Measurements from ENCODE around the gene CLDN5. TPM values are rescaled to one million over a fixed set of nuclear protein-coding genes. Genes with fewer than 3 reads are reported as not detected.

CLDN5 gene, protein sequence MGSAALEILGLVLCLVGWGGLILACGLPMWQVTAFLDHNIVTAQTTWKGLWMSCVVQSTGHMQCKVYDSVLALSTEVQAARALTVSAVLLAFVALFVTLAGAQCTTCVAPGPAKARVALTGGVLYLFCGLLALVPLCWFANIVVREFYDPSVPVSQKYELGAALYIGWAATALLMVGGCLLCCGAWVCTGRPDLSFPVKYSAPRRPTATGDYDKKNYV
- total RNA-seq = 1.6 and 1.7 TPM in 2 replicates

DNA sequence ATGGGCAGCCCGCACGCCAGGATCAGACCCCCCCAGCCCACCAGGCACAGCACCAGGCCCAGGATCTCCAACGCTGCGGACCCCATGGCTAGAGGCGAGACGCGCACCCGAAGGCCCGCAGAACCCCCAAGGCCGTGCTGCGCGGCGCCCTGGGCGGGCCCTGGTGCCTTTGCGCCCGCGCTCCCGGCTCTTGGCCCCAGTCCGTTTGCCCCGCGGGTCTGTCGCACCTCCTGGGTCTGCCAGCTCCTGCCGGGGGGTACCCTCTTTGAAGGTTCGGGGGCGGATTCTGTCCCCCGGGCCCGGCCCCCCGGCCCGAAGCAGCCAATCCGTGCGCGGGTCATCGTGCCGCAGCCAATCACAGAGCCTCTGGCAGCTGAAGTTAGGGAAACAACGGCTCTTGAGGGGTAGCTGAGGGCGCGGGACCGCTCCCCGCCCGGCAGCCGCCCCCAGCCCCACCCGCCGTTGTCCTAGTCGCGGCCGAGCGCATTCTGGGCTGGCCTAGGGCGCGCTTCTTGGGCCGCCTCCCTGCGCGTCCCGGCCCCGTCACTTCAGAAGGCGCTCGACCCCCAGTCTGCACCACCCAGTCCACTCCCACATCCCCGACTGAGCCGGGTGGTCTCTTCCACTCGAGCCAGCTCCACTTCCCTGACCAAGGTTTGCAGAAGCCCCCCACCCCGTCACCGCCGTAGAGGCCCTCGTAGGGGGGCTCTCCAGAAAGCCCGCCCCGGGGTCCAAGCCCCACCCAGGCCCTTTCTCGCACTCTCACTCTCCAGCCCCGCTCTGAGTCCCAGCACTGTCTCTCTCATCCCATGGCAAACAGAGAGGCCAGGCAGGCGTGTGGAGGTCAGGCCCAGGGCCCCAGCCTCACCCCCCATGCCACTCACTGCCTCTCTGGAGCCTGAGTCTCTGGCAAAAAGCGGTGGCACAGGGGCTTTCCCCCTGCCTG is at the start of gene CLDN5:
TSS of gene CLDN5 (minus strand) at position 241 of the 946 bp plus-strand sequence. CDS start at position 86, 155 bp downstream.
- H3K4me3 ChIP-seq (ENCODE audit: low read depth, low read length) = peak within 1 kb of the TSS; percentile 10
- TF ChIP-seq, protein P1, sequence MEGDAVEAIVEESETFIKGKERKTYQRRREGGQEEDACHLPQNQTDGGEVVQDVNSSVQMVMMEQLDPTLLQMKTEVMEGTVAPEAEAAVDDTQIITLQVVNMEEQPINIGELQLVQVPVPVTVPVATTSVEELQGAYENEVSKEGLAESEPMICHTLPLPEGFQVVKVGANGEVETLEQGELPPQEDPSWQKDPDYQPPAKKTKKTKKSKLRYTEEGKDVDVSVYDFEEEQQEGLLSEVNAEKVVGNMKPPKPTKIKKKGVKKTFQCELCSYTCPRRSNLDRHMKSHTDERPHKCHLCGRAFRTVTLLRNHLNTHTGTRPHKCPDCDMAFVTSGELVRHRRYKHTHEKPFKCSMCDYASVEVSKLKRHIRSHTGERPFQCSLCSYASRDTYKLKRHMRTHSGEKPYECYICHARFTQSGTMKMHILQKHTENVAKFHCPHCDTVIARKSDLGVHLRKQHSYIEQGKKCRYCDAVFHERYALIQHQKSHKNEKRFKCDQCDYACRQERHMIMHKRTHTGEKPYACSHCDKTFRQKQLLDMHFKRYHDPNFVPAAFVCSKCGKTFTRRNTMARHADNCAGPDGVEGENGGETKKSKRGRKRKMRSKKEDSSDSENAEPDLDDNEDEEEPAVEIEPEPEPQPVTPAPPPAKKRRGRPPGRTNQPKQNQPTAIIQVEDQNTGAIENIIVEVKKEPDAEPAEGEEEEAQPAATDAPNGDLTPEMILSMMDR (IDR thresholded peaks at IDR 0.05; ENCODE audit: insufficient read depth, low read length, poor library complexity, severe bottlenecking) = no peak
- H3K36me3 ChIP-seq (ENCODE audit: control insufficient read depth, insufficient read depth, low read length) = no peaks in the 10 kb centered on the region
- no peak for DNase-seq (ENCODE audit: low read depth)
- peaks cover 42% of the 10 kb centered on the region for H3K27me3 ChIP-seq (ENCODE audit: control insufficient read depth, insufficient read depth, low read length)

DNA sequence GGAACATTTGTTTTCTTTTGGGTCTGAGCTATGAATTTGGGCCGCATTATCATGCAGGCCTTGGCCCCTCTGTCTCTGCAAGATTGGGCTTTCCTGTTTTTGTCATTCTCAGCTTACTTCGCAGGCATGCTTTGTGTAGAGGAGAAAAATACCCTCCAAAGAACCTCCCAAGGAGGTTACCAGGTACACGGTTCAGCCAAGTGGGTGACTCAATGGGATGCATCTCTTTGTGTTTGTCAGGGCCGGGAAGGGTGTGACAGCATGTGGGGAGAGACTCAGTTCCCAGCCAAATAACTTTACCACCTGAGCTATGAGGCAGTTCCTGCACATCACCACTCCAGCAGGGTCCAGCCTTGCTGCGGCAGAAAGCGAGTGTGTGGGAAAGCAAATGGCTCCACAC is 47.8 kb upstream of the CLDN5 start:
- TF ChIP-seq, protein P1 (IDR thresholded peaks at IDR 0.05; ENCODE audit: insufficient read depth, low read length, poor library complexity, severe bottlenecking) = no peak
- Histone ChIP-seq H3K27me3 (ENCODE audit: control insufficient read depth, insufficient read depth, low read length) (no peaks in the 10 kb centered on the region), H3K36me3 (ENCODE audit: control insufficient read depth, insufficient read depth, low read length) (no peaks in the 10 kb centered on the region), H3K4me3 (ENCODE audit: low read depth, low read length) (no peak overlapping the region)
- DNase-seq (ENCODE audit: low read depth) = no peak

DNA sequence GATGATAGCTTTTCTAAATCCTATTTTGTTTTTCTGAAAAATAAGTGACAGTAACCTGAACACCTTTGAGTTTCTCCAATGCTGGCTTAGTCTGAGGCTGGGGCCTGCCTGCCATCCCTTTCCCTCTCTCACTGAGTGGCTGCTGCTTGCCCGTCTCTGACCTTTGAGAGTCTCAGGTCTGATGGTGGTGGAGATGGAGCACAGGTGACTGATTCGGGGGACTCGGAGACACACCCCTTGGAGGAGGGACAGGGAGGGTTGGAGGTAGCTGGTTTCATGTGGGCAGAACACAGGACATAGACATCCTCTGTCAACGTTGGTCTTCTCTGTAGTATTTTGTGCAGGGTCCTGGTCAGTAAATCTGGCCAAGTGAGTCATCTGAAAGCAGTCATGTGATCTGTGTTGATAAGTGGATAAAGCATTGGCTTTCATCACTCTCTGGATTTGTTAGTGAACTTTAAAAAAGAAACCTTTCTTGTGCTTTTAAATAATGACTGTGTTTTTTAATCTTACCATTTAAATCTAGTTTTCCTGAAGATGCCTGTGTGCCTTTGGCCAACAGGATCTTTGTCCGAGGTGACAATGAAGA is 47.1 kb upstream of the CLDN5 start:
- DNase-seq (ENCODE audit: low read depth) = no peak
- TF ChIP-seq, protein P1 (IDR thresholded peaks at IDR 0.05; ENCODE audit: insufficient read depth, low read length, poor library complexity, severe bottlenecking) = no peak

DNA sequence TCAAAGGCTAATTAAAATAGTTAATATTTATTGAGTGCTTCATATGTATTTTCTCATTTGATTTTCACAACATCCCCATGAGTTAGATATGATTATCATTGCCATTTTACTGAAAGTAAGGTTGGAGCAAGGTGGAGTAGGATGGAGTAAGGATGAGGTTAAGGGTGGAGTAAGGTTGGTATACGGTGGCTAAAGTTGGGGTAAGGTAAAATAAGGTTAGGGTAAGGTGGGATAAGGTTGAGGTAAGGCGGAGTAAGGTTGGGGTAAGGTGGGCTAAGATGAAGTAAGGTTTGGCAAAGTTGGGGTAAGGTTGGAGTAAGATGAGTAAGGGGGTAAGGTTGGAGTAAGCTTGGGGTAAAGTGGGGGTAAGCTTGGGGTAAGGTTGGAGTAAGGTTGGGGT is 45.8 kb upstream of the CLDN5 start:
- Histone ChIP-seq H3K36me3 (ENCODE audit: control insufficient read depth, insufficient read depth, low read length) (no peaks in the 10 kb centered on the region), H3K27me3 (ENCODE audit: control insufficient read depth, insufficient read depth, low read length) (no peaks in the 10 kb centered on the region), H3K4me3 (ENCODE audit: low read depth, low read length) (no peak overlapping the region)
- no peak for DNase-seq (ENCODE audit: low read depth)
- TF ChIP-seq, protein P1 (IDR thresholded peaks at IDR 0.05; ENCODE audit: insufficient read depth, low read length, poor library complexity, severe bottlenecking) = no peak

More for the DNA sequence above, 47.1 kb upstream of the CLDN5 start:
- Histone ChIP-seq H3K4me3 (ENCODE audit: low read depth, low read length) (no peak overlapping the region), H3K27me3 (ENCODE audit: control insufficient read depth, insufficient read depth, low read length) (no peaks in the 10 kb centered on the region), H3K36me3 (ENCODE audit: control insufficient read depth, insufficient read depth, low read length) (no peaks in the 10 kb centered on the region)

DNA sequence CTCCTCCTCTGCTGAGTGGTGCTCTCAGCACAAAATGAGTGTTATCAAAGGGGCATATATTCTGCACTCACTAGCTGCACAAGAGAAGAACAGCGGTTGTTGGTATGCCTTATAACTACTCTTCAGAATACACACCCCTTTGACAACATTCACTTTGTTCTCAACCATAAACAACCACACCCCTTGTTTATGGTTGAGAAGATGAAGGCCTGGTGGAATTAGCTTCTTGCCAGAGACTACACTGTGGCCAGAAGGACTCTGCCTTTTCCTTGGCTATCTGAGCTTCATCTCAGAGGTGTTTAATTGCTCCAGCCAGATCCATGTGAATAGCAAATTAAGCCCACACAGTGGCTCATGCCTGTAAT is 45.0 kb upstream of the CLDN5 start:
- DNase-seq (ENCODE audit: low read depth) = no peak
- no peak overlapping the region for H3K4me3 ChIP-seq (ENCODE audit: low read depth, low read length)
- no peaks in the 10 kb centered on the region for H3K36me3 ChIP-seq (ENCODE audit: control insufficient read depth, insufficient read depth, low read length)
- TF ChIP-seq, protein P1 (IDR thresholded peaks at IDR 0.05; ENCODE audit: insufficient read depth, low read length, poor library complexity, severe bottlenecking) = no peak
- no peaks in the 10 kb centered on the region for H3K27me3 ChIP-seq (ENCODE audit: control insufficient read depth, insufficient read depth, low read length)
